GM21390 (cell line): ENCODE data around the gene RNF14.

Experiments
- ATAC-seq: cut with Tn5 transposase; IDR thresholded peaks from one replicate; pipeline ENCODE4 v1.9.1; 2021; ENCODE audit not compliant: unreplicated experiment

The RNF14 gene

DNA sequence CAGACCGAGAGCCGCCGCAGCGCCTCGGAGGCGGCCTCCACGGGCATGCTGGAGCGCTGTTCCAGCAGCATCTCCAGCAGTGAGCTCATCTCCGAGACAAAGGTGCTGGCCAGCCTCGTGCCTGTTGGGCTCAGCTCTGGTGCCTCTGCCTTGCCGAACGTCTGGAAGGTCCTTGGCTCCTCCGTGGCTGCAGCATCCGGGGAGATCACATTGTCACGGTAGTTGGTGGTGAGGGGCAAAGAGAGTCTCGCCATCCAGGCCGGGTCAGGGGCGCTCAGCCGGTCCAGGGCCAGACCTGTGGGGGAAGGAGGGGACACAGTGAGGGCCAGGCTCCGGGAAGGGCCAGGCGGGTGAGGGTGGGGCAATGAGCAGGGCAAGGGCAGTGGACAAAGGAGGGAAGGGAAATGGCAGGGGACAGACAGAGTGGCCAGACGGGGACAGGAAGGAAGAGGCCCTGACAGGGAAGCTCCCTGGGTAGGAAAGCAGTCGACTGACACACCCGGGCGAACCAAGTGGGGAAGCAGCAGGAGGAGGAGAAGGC is 23.3 kb upstream of the RNF14 start:
- ATAC-seq, result no peak

DNA sequence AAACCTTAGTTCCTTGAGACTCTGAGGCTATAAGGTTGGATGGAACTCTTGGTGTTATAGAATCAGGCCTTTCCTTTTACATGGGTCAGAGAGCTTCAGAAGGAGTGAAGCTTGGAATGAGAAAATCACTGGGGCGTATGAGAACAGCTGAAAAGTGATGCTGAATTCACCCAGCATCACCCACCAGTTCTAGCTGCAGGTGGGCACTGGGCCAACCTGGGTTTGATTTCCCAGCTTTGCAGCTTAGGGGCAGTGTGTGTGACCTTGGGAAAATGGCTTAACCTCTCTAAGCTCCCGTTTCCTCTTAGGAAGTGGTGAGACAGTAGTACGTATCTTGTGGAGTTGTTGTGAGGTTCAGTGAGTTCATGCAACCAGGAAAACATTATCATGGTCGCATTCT is 21.6 kb upstream of the RNF14 start:
- ATAC-seq, result no peak

DNA sequence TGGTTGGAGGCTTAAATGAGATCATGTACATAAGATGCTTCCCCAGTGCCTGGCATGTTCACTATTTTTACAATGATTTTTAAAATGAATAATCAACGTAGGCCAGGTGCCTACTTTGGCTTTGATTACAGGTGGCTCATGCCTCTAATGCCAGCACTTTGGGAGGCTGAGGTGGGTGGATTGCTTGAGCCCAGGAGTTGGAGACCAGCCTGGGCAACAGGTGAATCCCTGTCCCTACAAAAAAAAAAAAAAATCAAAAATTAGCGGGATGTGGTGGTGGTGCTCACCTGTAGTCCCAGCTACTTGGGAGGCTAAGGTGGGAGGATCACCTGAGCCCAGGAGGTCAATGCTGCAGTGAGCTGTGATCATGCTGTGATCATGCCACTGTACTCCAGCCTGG is 20.1 kb upstream of the RNF14 start:
- ATAC-seq, result no peak

DNA sequence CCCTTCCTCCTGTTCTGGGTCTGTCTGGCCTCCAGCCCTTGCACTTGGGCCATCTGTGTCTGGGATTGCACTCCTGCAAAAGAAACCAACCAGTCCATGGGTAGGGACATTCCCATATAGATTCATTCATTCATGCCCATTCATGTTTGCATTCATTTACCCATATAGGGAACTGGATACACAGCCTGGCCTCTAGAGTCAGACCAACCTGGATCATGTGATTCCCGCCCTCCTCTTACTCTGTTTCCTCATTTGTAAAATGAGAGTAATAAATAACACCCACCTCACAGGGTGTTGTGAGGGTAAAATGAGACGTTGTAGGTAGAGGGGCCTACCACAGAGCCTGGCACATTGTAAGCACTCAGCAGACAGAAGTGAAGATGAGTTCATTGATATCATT is 19.4 kb upstream of the RNF14 start:
- no peak for ATAC-seq

DNA sequence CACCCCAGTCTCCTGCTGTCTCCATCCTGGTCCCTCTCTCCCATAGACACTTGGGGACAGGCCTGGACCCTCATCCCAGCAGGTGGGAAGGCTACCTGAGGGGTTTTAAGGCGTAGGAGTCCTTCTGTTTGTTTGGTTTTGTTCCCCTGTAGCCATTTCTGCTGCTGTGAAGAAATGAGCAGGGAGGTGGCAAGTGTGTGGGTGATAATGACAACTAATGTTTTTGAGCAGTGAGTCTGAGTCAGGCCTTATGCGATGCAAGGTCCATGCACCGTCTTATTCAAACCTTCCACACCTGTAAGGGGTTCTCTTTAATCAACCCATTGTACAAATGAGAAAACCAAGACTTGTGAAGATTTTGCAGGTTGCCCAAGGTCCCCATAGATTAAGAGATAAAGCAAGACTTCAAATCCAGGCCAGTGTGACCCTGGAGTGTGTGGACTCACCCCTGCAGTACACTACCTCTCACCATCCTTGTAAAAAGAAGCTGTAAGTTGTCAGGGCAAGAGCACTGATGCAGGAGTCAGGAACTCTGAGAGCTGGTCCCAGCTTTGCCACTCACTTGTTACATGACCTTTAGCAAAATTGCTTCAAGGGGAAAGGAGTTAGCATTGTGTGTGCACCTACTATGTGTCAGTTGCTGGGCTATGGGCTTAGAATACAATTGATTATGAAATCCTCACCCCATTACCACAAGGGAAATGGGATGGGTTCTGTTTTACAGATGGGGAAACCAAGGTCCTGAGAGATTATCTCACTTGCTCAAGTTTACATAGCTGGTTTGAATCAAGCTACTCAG is 18.5 kb upstream of the RNF14 start:
- ATAC-seq, result no peak

DNA sequence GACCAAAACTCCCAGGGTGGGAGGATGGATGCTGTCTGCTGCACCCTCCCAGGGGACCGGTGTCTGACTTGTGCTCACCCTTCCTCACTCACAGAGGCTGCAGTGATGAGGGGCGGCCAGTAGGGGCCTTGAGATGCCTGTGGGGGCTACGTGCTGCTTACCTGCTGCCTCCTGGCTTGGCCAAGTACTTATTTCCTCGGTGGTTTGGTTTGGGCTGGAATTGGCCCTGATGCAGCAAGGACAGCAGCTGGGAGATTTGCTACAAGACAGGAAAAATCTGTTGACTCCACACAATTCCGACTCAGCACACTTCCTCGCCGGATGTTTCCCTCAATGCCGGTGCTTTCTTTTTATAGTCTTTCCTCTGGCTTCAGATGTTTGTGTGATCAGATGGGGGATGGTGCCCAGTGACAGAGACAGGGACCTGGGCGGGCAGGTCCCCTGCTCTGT is 17.5 kb upstream of the RNF14 start:
- ATAC-seq, result peak; percentile 90

DNA sequence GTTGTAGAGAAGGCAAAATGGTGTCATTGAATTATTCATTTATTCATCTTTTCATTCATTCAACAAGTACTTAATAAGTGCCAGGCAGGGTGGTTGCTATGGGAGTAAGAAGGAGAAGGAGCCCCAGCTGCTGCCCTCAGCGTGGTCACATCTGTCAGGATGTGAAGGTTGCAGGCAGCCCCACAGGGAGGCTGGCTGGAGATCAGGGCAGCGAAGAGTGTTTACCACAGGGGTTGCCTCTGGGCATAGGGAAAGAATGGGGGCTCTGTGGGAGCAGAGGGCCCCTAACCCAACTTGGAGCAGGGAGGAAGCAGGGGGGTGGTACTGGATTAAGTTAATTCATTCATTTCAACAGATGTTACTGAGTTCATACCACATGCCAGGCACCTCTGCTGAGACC is 16.9 kb upstream of the RNF14 start:
- ATAC-seq, result no peak

DNA sequence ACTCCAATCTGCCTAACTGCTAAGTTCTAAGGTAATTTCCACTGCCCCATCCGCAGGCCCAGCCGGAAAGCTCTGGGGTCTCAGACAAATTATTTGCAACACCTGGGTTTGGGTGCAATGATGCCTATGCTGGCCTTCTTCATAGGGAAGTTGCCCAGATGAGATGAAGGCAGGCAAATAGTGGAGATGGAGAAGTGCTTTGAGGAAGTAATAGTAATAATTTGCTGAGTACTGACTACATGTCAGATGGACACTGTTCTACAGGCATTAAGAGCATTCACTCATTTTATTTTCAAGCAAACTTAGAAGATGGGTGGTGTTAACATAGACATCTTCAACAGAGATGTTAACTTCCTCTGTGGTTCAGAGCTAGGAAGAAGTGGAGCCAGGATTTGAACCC is 14.7 kb upstream of the RNF14 start:
- no peak for ATAC-seq

DNA sequence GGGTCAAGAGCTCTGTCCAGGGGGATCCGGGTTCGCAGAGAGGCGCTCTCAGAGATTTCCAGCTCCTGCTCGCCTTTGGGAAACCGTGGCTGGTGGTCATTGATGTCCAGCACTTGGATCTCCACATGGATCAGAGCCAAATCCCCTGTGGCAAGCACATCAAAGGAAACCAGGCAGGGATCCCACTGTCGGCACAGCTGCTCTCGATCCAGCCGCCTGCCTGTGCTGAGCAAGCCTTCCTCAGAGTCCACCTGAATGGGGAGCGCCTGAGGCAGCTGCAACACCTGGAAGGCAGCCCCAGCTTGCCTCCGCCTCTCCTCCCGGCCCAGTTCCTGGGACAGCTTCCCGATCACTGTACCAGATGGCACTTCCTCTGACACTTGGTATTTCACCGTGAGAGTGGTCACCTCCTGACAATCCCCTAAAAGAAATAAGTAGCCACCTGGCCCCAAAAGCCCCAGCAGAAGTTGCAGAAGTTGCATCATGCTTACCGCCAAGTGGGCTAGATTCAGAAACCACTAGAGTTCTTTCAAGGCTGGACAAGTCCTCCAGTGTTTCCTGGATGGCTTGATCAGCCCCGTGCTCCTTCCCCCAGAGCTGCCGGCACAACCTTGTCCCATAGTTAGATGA is 11.4 kb upstream of the RNF14 start:
- no peak for ATAC-seq

DNA sequence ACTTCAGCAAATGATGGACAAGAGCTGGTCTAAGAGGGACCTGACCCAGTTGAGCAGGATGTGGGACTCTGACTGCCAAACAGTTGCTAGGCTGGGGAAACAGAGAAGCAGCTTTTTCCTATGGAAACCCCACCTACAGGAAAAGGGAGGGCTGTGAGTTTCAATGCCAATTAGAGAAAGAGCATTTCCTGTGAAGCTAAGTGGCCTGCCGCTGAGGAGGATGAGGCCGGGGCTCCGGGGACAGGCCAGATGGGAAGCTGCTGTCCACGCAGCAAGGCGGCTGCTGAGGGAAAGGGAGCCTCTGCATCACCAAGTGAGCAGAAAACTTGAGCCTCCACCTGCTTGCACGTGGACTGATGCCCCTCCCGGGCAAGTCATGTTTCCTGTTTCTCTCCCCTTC is 10.8 kb upstream of the RNF14 start, which contains the start of gene PCDH12:
TSS of gene PCDH12 (minus strand) at position 90 of the 400 bp plus-strand sequence. CDS start 351 bp downstream, outside the sequence.
- ATAC-seq, result no peak

DNA sequence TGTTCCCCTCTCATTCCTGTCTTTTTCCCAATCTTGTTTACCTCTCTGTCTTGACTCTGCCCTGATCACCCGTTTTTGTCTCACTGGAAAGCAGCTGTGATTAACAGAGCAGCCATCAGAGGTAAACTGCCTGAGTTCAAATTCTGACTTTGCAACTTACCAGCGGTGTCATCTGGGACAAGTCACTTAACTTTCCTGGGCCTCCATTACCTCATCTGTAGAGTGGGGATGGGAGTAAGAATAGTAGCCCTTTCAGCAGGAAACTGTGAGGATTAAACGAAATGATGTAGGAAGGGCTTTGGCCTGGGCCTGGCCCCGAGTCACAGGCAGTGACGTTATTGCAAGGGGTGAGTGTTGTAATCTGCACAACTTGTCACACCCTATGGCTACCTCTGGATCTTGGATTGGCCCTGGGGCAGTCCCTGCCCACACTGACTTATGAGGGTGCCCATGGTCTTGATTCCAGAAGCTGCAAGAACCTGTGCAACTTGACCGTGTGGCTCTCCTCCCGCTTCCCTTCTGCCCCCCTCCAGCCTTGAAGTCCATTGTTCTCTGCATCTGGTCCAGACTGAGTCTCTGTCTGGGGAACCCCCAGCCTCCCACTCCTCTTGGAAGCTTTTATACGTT is 10.2 kb upstream of the RNF14 start:
- ATAC-seq, result no peak

DNA sequence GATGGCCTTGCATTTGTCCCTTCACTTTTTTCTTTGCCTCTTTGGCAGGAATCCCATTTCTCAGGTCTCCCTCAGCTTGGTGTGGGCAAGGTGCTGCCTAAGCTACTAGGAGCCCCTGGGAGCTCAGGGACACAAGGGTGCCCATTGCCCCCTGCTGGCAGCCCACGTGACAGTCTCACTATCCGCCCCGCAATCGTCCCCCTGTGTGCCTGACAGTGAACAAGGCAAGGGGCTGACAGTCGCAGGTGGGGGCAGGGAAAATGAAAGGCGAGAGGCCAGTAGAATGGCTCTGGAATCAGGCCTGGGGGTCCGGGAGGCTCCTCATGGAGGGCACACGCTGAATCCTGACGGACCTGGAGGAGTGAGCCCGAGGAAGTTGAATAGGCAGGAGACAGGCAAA is 8.9 kb upstream of the RNF14 start:
- no peak for ATAC-seq

DNA sequence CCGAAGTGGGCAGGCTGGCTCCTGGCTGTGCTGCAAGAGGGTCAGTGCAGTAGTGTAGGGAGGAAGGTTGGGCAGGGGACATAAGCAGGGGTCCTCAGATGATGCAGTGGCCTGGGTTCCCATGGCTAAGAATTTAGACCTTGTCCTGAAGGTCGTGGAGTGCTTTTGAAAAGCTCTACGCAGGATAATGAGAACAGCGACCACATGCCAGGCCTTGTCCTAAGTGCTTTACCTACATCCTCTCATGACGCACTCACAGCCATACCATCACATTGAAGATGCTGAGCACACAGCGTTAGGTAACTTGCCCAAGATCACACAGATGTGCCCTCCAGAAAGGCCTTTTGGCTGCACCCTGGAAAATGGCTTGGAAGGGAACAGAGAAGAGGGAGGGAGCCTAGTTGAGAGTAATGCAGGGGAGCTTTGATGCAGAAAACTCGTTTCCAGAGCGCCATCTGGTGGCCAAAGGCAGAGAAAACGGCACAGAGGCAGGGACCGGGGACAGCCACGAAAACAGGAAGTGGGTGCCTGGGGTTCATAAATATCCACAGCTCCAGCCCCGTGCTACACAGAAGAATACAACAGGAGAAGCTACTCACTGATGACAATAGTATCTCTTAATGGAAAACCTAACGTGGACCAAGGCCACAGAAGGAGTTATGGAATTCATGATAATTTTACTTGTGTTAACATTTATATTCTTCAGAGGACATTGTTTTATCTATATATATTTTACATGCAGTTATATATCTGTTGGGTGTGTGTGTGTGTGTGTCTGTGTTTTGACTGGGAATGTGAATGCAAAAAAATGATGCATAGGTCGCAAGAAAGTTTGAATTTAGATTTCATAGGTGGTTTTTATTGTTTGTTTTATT is 8.2 kb upstream of the RNF14 start:
- peak; percentile 96 for ATAC-seq

DNA sequence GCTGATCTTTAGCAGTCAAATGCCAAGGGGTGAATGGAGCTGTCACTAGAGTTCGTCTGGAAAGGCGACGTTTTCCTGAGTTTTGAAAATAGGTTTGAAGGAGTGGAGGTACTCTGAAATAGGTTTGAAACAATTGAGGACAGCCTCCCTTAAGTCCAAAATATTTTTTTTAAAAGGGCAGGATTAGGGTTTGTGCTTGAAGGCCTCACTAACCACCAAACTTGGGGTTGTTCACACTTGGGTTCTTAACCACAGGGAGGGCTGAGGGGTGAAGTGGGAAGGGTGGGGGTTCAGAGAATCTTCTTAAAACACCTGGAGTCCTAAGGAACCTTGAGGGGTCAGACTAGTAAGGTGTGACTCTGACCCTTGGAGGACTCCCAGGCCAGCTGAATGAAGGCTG is 7.4 kb upstream of the RNF14 start:
- no peak for ATAC-seq

DNA sequence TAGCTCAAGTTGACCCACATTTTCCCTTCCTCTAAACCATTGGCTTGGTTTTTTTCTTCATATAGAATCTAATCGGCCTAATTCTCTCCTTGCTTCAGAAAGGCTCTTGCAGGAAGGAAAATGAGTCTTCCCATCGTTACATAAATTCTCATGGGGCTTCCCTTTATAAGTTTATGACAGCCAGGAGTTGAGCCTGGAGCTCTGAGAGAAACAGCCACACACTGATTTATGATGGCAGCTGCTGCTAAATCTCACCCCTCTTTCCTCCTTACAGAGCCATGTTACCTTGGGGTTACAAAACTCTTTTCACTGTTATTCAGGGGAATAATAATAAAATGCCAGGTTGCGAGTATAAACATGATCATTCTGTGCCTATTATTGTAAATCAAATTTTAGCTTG is 5.2 kb upstream of the RNF14 start:
- no peak for ATAC-seq

DNA sequence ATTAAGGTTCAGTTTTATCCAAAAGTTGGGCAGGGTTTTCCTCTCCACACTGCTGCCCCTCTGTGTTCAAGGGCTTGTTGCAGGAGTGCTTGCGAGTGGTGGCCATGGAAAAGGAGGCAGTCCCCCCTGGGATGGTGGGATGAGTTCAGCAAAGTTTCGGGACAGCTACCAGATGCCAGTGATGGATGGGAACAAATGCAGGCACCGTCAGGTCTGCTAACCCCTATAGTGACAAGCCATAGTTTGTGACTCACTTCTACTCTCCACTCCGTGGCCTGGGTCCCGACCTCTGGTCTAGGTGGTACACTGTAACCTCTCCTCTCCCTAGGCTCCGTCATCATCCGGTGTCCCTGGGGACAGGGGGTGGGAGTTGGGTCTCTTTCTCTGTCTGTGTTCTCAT is 3.8 kb upstream of the RNF14 start:
- ATAC-seq, result no peak

DNA sequence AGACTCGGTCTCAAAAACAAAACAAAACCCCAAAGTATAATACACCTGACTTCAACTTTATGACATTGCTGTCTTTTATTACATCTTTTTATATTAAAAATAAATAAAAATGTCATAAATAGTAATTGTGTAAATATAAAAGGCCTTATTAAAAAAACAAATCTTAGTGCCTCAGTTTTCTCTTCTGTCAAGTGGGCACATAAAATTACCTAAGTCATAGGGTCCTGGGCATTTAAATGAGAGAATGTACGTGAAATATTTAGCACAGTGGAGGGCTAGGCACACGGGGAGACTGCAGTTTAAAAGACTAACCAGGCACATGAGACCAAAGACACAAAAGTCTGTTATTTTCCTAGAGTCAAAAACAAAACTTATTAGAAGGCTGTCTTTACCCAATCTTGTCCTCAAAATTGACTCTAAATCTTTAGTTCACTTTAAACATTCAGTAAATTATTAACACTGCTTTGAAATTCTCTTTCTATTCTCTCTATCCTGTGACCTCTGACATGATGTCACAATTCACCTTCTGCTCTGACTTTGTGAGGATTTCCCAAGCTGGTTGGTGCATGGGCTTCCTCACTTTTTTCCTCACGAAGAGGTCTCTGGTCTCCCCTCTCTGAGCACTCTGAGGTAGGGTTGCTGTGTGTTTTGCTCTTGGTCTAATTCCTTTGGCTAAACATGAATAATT is 2.5 kb upstream of the RNF14 start:
- no peak for ATAC-seq

DNA sequence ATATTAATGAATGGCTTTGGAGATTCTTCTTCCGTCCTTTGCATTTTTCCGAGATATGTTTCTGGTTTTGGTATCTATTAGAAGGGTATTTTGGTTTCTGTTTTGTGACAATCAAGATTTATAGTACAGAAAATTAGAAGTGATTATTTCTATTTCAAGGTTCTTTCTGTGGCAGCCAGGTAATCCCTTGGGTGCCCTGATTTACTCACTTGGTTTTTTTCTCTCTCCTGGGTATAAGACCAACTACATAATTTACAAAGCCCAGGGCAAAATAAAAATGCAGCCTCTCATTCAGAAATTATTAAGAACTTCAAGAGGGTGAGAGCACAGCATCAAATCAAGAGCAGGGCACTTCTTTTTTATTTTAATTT is 2.0 kb upstream of the RNF14 start:
- ATAC-seq, result no peak

DNA sequence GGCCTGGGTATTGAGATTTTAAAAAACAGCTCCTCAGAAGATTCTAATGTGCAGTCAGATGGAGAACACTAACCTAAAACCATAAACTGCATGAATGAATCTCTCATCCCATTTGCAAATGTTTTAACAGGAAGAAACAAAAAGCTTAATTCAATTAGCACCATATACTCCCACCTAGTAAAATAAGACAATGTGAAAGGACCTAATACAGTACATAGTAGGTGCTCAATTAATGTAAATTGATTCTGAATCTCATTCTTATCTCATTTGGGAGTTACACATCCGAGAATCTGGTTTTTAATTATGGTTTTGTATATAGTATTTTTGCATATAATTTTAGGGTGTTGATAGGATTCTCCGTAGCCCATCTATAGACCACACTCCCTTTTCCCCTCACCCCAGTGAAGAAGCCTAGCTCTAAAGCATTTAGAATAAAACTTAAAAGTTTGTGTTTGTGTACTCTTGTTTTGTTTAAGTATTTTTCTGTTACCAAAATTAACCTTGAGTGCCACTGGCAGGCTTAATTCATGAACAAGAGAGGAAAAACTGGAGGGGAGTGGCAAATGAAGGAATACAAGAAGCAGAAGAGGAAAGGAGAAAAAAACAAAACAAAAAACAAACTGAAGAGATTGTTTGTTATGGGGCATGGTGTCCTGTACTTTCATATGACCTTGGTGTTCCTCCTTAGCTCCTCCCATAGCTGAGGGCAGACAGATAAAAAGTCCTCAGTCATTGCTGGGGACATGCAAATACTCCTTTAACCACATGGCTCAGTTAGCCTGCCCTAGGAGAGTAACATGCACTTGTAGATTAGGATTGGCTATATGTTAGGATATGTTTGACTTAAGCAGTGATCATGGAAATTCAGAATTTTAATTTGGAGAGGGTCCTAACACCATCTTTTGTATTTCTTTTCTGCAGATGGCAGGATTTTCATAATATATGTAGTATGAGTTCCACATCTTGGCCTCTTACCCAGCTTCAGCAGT is 1.2 kb downstream of the RNF14 start:
- ATAC-seq, result peak; percentile 61
